ENCODE data around the gene LCP2.

DNA sequence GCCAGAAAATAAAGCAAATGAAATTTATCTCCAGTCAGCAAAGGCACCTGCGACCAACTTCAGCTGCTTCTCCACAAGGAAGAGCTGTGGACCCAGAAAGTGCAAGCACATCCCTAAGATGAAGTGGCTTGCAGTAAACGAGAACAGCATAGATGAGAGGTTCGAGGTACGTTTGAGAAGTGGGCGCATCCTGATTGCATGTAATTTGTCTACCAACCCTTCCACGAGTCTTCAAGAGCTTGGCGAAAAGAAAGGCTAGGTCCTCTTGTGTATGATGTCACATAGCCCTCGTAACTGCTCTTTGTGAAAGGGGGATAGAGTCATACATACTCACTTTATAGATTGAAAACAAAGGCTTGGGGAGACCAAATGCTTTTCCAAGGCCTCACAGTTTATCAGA is 6.0 kb upstream of the LCP2 start:
- TF ChIP-seq, protein P1, sequence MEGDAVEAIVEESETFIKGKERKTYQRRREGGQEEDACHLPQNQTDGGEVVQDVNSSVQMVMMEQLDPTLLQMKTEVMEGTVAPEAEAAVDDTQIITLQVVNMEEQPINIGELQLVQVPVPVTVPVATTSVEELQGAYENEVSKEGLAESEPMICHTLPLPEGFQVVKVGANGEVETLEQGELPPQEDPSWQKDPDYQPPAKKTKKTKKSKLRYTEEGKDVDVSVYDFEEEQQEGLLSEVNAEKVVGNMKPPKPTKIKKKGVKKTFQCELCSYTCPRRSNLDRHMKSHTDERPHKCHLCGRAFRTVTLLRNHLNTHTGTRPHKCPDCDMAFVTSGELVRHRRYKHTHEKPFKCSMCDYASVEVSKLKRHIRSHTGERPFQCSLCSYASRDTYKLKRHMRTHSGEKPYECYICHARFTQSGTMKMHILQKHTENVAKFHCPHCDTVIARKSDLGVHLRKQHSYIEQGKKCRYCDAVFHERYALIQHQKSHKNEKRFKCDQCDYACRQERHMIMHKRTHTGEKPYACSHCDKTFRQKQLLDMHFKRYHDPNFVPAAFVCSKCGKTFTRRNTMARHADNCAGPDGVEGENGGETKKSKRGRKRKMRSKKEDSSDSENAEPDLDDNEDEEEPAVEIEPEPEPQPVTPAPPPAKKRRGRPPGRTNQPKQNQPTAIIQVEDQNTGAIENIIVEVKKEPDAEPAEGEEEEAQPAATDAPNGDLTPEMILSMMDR (IDR thresholded peaks at IDR 0.05 in 4 of 5, conservative IDR thresholded peaks at IDR 0.05 in 1 of 5): no peak
- TF ChIP-seq POLR2A (IDR thresholded peaks at IDR 0.05): no peak

Measured in gastrocnemius medialis (tissue), 4 donors.